BLaER1 (cell line): Measurements from ENCODE around the gene CHST13.
A peak's percentile ranks its signal among the peaks of the same experiment; 100 is the strongest.

ENCODE experiments used
- H3K27ac ChIP-seq: shearing (Covaris generic); formaldehyde crosslinking; 2 replicates; pipeline ENCODE4 v1.8.1; 2022
- H3K27me3 ChIP-seq: shearing (Covaris generic); formaldehyde crosslinking; 2 replicates; pipeline ENCODE4 v1.8.1; 2022
- H3K36me3 ChIP-seq: shearing (Covaris generic); formaldehyde crosslinking; 2 replicates; pipeline ENCODE4 v1.8.1; 2022
- H3K4me1 ChIP-seq: shearing (Covaris generic); formaldehyde crosslinking; 2 replicates; pipeline ENCODE4 v1.8.1; 2022
- H3K4me2 ChIP-seq: shearing (Covaris generic); formaldehyde crosslinking; 2 replicates; pipeline ENCODE4 v1.8.1; 2022
- H3K4me3 ChIP-seq: shearing (Covaris generic); formaldehyde crosslinking; 2 replicates; pipeline ENCODE4 v1.8.1; 2022
- H3K9ac ChIP-seq: shearing (Covaris generic); formaldehyde crosslinking; 2 replicates; pipeline ENCODE4 v1.8.1; 2022
- H3K9me3 ChIP-seq: shearing (Covaris generic); formaldehyde crosslinking; 2 replicates; pipeline ENCODE4 v1.8.1; 2022
- H4K20me1 ChIP-seq: shearing (Covaris generic); formaldehyde crosslinking; 2 replicates; pipeline ENCODE4 v1.8.1; 2022
- Cebpa-rat ChIP-seq: shearing (Covaris generic); IDR thresholded peaks from 2 replicates; pipeline ENCODE4 v1.8.1; 2022

Gene CHST13

GRCh38 chr3:126544596-126545281 lies 20.8 kb downstream of the CHST13 start:
- no peak for TF ChIP-seq Cebpa-rat
- Histone ChIP-seq H3K9me3 (peaks cover 6% of the 10 kb centered on the region), H3K9ac (no peak overlapping the region), H3K4me2 (peak overlapping the region; percentile 38), H3K27me3 (no peaks in the 10 kb centered on the region), H3K4me3 (no peak overlapping the region), H3K27ac (peak overlapping the region; percentile 22; the same call in 1 of the 2 replicates), H4K20me1 (no peaks in the 10 kb centered on the region), H3K36me3 (no peaks in the 10 kb centered on the region), H3K4me1 (peaks cover 53% of the 10 kb centered on the region)

- Histone ChIP-seq H3K9me3 (peaks cover 6% of the 10 kb centered on the region), H3K4me3 (no peak overlapping the region), H3K4me2 (no peak overlapping the region; the same call in 1 of the 2 replicates), H4K20me1 (no peaks in the 10 kb centered on the region), H3K36me3 (no peaks in the 10 kb centered on the region), H3K9ac (no peak overlapping the region), H3K27ac (no peak overlapping the region; the same call in 1 of the 2 replicates), H3K27me3 (no peaks in the 10 kb centered on the region), H3K4me1 (peaks cover 53% of the 10 kb centered on the region)
- no peak for TF ChIP-seq Cebpa-rat
Measured at GRCh38 chr3:126545544-126545943, 21.6 kb downstream of the CHST13 start.

- no peaks in the 10 kb centered on the region for H3K36me3 ChIP-seq
- H3K4me3 ChIP-seq = no peak overlapping the region
- no peak overlapping the region for H3K27ac ChIP-seq
- H3K9me3 ChIP-seq = peaks cover 6% of the 10 kb centered on the region
- peaks cover 53% of the 10 kb centered on the region for H3K4me1 ChIP-seq
- H3K27me3 ChIP-seq = no peaks in the 10 kb centered on the region
- no peak for TF ChIP-seq Cebpa-rat
- no peaks in the 10 kb centered on the region for H4K20me1 ChIP-seq
- H3K4me2 ChIP-seq = no peak overlapping the region
- H3K9ac ChIP-seq = no peak overlapping the region
Measured at GRCh38 chr3:126546013-126546412, 22.1 kb downstream of the CHST13 start.

- Histone ChIP-seq H4K20me1 (no peaks in the 10 kb centered on the region), H3K36me3 (no peaks in the 10 kb centered on the region), H3K4me1 (peaks cover 53% of the 10 kb centered on the region), H3K9me3 (peaks cover 5% of the 10 kb centered on the region), H3K27ac (no peak overlapping the region), H3K27me3 (no peaks in the 10 kb centered on the region), H3K4me3 (no peak overlapping the region), H3K9ac (no peak overlapping the region), H3K4me2 (no peak overlapping the region)
- TF ChIP-seq Cebpa-rat = no peak
Measured at GRCh38 chr3:126546549-126547239, 22.7 kb downstream of the CHST13 start.

- Histone ChIP-seq H3K27me3 (no peaks in the 10 kb centered on the region), H3K9ac (no peak overlapping the region), H3K4me1 (peaks cover 55% of the 10 kb centered on the region), H3K4me2 (no peak overlapping the region), H3K36me3 (no peaks in the 10 kb centered on the region), H3K27ac (no peak overlapping the region), H3K9me3 (no peaks in the 10 kb centered on the region), H3K4me3 (no peak overlapping the region), H4K20me1 (no peaks in the 10 kb centered on the region)
- no peak for TF ChIP-seq Cebpa-rat
Measured at GRCh38 chr3:126547721-126548120, 23.8 kb downstream of the CHST13 start.

- Histone ChIP-seq H3K27ac (no peak overlapping the region), H3K4me2 (no peak overlapping the region; the same call in 1 of the 2 replicates), H3K4me1 (peaks cover 52% of the 10 kb centered on the region), H4K20me1 (no peaks in the 10 kb centered on the region), H3K4me3 (no peak overlapping the region), H3K27me3 (no peaks in the 10 kb centered on the region), H3K9me3 (no peaks in the 10 kb centered on the region), H3K36me3 (no peaks in the 10 kb centered on the region), H3K9ac (no peak overlapping the region)
- TF ChIP-seq Cebpa-rat = no peak
Measured at GRCh38 chr3:126548556-126549466, 24.9 kb downstream of the CHST13 start.

- Histone ChIP-seq H3K36me3 (no peaks in the 10 kb centered on the region), H4K20me1 (no peaks in the 10 kb centered on the region), H3K4me2 (peak overlapping the region; percentile 32), H3K4me1 (peaks cover 40% of the 10 kb centered on the region), H3K9ac (no peak overlapping the region), H3K4me3 (no peak overlapping the region), H3K9me3 (no peaks in the 10 kb centered on the region), H3K27me3 (no peaks in the 10 kb centered on the region), H3K27ac (0 out of 2 replicates have a peak overlapping the region, but pooled peaks have one; percentile 18)
- no peak for TF ChIP-seq Cebpa-rat
Measured at GRCh38 chr3:126549861-126550487, 26.0 kb downstream of the CHST13 start.

- Histone ChIP-seq H3K4me3 (no peak overlapping the region), H3K4me1 (peaks cover 35% of the 10 kb centered on the region), H3K27ac (0 out of 2 replicates have a peak overlapping the region, but pooled peaks have one; percentile 18), H3K36me3 (no peaks in the 10 kb centered on the region), H4K20me1 (no peaks in the 10 kb centered on the region), H3K27me3 (no peaks in the 10 kb centered on the region), H3K9me3 (no peaks in the 10 kb centered on the region), H3K4me2 (peak overlapping the region; percentile 32), H3K9ac (no peak overlapping the region)
- TF ChIP-seq Cebpa-rat = no peak
Measured at GRCh38 chr3:126550488-126551051, 26.6 kb downstream of the CHST13 start.
